Naive thymus-derived CD4-positive, alpha-beta T cell (primary cell): ENCODE measurements around the gene DSCAM. TPM values are rescaled to one million over a fixed set of nuclear protein-coding genes. Genes with fewer than 3 reads are reported as not detected.

ENCODE experiments used
- ATAC-seq: fragments of 150-1000 bp; cut with Tn5 transposase; 2 replicates; pipeline ENCODE4 v1.10.0; 2021; ENCODE audit warnings: mild to moderate bottlenecking, moderate library complexity
- CTCF ChIA-PET: fragments of 350-600 bp; sonication (Branson Sonifier 250); formaldehyde crosslinking; loops from one replicate; lab custom pipeline; 2021; ENCODE audit warnings: antibody characterized with exemption; lab: Charles Lee
- POLR2A ChIA-PET: fragments of 350-600 bp; sonication (Branson Sonifier 250); formaldehyde crosslinking; loops from one replicate; lab custom pipeline; 2021; ENCODE audit warnings: antibody characterized with exemption, inconsistent platforms; lab: Charles Lee
- DNase-seq, 9 donors: peaks; one replicate each; pipeline versions ENCODE4 v3.0.0 to v3.0.0-alpha.2; 2020 to 2022; ENCODE audit warnings: mixed read lengths in 1 of 9
- H3K27ac ChIP-seq: one replicate; pipeline ENCODE4 v1.7.0; 2013; ENCODE audit warnings: mild to moderate bottlenecking, low read depth, low read length, moderate library complexity
- H3K27me3 ChIP-seq, 2 donors: one replicate each; pipeline ENCODE4 v1.7.0; 2013; ENCODE audit warnings: low read length in 2 of 2, mild to moderate bottlenecking in 2 of 2, moderate library complexity in 2 of 2; ENCODE audit not compliant: control insufficient read depth in 2 of 2, insufficient read depth in 2 of 2
- H3K36me3 ChIP-seq, 3 experiments: 1 replicate in 2 of 3; 2 replicates in 1 of 3; pipeline ENCODE4 v1.7.0; 2013; ENCODE audit warnings: low read length in 3 of 3, mild to moderate bottlenecking in 3 of 3, moderate library complexity in 1 of 3; ENCODE audit not compliant: insufficient read depth in 3 of 3, control insufficient read depth in 2 of 3
- H3K4me1 ChIP-seq, 2 donors: one replicate each; pipeline ENCODE4 v1.7.0; 2013; ENCODE audit warnings: low read length in 2 of 2, mild to moderate bottlenecking in 2 of 2, moderate library complexity in 1 of 2; ENCODE audit not compliant: control insufficient read depth in 2 of 2, insufficient read depth in 2 of 2
- H3K4me3 ChIP-seq: 2 replicates; pipeline ENCODE4 v1.7.0; 2013; ENCODE audit warnings: mild to moderate bottlenecking, low read length
- H3K9me3 ChIP-seq, 3 experiments: 1 replicate in 2 of 3; 2 replicates in 1 of 3; pipeline ENCODE4 v1.7.0; 2013; ENCODE audit warnings: low read length in 3 of 3; ENCODE audit not compliant: control insufficient read depth in 2 of 3
- H3K27ac Mint-ChIP-seq, 9 donors: one replicate each; pipeline ENCODE4 v1.8.0; 2020 to 2022; ENCODE audit warnings: mixed read lengths in 9 of 9, mild to moderate bottlenecking in 8 of 9, moderate library complexity in 5 of 9, inconsistent platforms in 2 of 9
- H3K27me3 Mint-ChIP-seq, 5 donors: one replicate each; pipeline ENCODE4 v1.8.0; 2021 to 2022; ENCODE audit warnings: mixed read lengths in 5 of 5, mild to moderate bottlenecking in 1 of 5
- H3K36me3 Mint-ChIP-seq, 5 donors: one replicate each; pipeline ENCODE4 v1.8.0; 2020 to 2022; ENCODE audit warnings: mixed read lengths in 5 of 5, mild to moderate bottlenecking in 3 of 5, inconsistent platforms in 1 of 5
- H3K4me1 Mint-ChIP-seq, 7 donors: one replicate each; pipeline ENCODE4 v1.8.0; 2020 to 2022; ENCODE audit warnings: mixed read lengths in 7 of 7, mild to moderate bottlenecking in 3 of 7, inconsistent platforms in 1 of 7
- H3K4me3 Mint-ChIP-seq, 10 donors: one replicate each; pipeline ENCODE4 v1.8.0; 2020 to 2022; ENCODE audit warnings: mild to moderate bottlenecking in 10 of 10, mixed read lengths in 10 of 10, moderate library complexity in 6 of 10, inconsistent platforms in 2 of 10
- H3K9me3 Mint-ChIP-seq, 11 donors: one replicate each; pipeline ENCODE4 v1.8.0; 2020 to 2022; ENCODE audit warnings: mixed read lengths in 11 of 11, mild to moderate bottlenecking in 4 of 11, inconsistent platforms in 1 of 11, moderate library complexity in 1 of 11
- intact Hi-C, 2 donors: fragments of 100-400 bp; cut with micrococcal nuclease; formaldehyde crosslinking; loops; one replicate each; pipeline ENCODE4 v1.15.1; 2023
- polyA plus RNA-seq, 2 donors: library from polyadenylated mRNA; unstranded; fragments of 300-500 nt; fragmentation: Illumina TruSeq; gene quantifications; one replicate each; pipeline ENCODE4 v1.2.3, GENCODE V29; 2021
- total RNA-seq, 6 experiments: library from RNA in 5 of 6; stranded (reverse) in 5 of 6; gene quantifications; 1 replicate in 5 of 6; 2 replicates in 1 of 6; pipeline ENCODE4 v1.2.3 and lab custom pipeline; 2021 to 2026

The DSCAM gene
- total and polyA plus RNA-seq, 7 experiments from 2014 or later = not detected

- peaks cover 0 to 6% (median 0%) of the 10 kb centered on the region in 11 donors for H3K9me3 Mint-ChIP-seq
- POLR2A ChIA-PET = no interaction called here
- intact Hi-C loops = no loop called here
These were observed 797.7 kb downstream of the DSCAM start for GRCh38 chr21:40049031-40049930.

GRCh38 chr21:40047993-40048730, 798.8 kb downstream of the DSCAM start:
- Histone ChIP-seq H3K4me3 (no peak overlapping the region), H3K27me3 (no peaks in the 10 kb centered on the region), H3K27ac (no peak overlapping the region), H3K4me1 (no peaks in the 10 kb centered on the region), H3K9me3 (no peaks in the 10 kb centered on the region), H3K36me3 (no peaks in the 10 kb centered on the region)
- Mint-ChIP-seq H3K4me3 (no peak overlapping the region), H3K9me3 (peaks cover 0 to 7% (median 0%) of the 10 kb centered on the region in 11 donors), H3K27ac (no peak overlapping the region), H3K4me1 (no peaks in the 10 kb centered on the region), H3K27me3 (peaks cover 0 to 9% (median 5%) of the 10 kb centered on the region in 5 donors), H3K36me3 (no peaks in the 10 kb centered on the region)
- ATAC-seq = no peak
- no peak for DNase-seq
- intact Hi-C loops = no loop called here
- POLR2A ChIA-PET = no interaction called here
- CTCF ChIA-PET = no interaction called here

More at GRCh38 chr21:40049031-40049930, 797.7 kb downstream of the DSCAM start:
- Mint-ChIP-seq H3K36me3 (no peaks in the 10 kb centered on the region), H3K27me3 (peaks cover 0 to 9% (median 5%) of the 10 kb centered on the region in 5 donors), H3K4me1 (no peaks in the 10 kb centered on the region), H3K27ac (no peak overlapping the region), H3K4me3 (no peak overlapping the region)
- Histone ChIP-seq H3K27ac (no peak overlapping the region), H3K4me1 (no peaks in the 10 kb centered on the region), H3K36me3 (no peaks in the 10 kb centered on the region), H3K4me3 (no peak overlapping the region), H3K9me3 (no peaks in the 10 kb centered on the region), H3K27me3 (no peaks in the 10 kb centered on the region)
- no peak for DNase-seq
- CTCF ChIA-PET = no interaction called here
- ATAC-seq = no peak

GRCh38 chr21:40047211-40047610, 799.7 kb downstream of the DSCAM start:
- intact Hi-C loops = no loop called here
- DNase-seq (no peak), ATAC-seq (no peak)
- CTCF ChIA-PET = interaction anchor here (0.6 kb wide), 1 partner anchor 397 kb away, joined by 3 read pairs; no protein-coding TSS in a partner anchor
- Mint-ChIP-seq H3K27me3 (peaks cover 0 to 9% (median 5%) of the 10 kb centered on the region in 5 donors), H3K36me3 (no peaks in the 10 kb centered on the region), H3K27ac (no peak overlapping the region), H3K4me3 (no peak overlapping the region), H3K9me3 (peaks cover 0 to 7% (median 0%) of the 10 kb centered on the region in 11 donors), H3K4me1 (no peaks in the 10 kb centered on the region)
- Histone ChIP-seq H3K27ac (no peak overlapping the region), H3K4me3 (no peak overlapping the region), H3K9me3 (no peaks in the 10 kb centered on the region), H3K36me3 (no peaks in the 10 kb centered on the region), H3K4me1 (no peaks in the 10 kb centered on the region), H3K27me3 (no peaks in the 10 kb centered on the region)
- POLR2A ChIA-PET = no interaction called here

- no peaks in the 10 kb centered on the region for H3K4me1 Mint-ChIP-seq
- H3K27me3 ChIP-seq = no peaks in the 10 kb centered on the region
- no peak overlapping the region for H3K4me3 Mint-ChIP-seq
- no peaks in the 10 kb centered on the region for H3K36me3 Mint-ChIP-seq
- intact Hi-C loops = no loop called here
- H3K4me1 ChIP-seq = no peaks in the 10 kb centered on the region
- H3K27me3 Mint-ChIP-seq = peaks cover 0 to 9% (median 0%) of the 10 kb centered on the region in 5 donors
- no peak overlapping the region for H3K27ac Mint-ChIP-seq
- ChIA-PET CTCF (no interaction called here), POLR2A (no interaction called here)
- no peak for ATAC-seq
- H3K9me3 ChIP-seq = no peaks in the 10 kb centered on the region
- H3K36me3 ChIP-seq = no peaks in the 10 kb centered on the region
- no peak overlapping the region for H3K4me3 ChIP-seq
- DNase-seq = no peak
- H3K9me3 Mint-ChIP-seq = peaks cover 0 to 8% (median 5%) of the 10 kb centered on the region in 11 donors
- H3K27ac ChIP-seq = no peak overlapping the region
These were observed 803.1 kb downstream of the DSCAM start for GRCh38 chr21:40043866-40044265.

GRCh38 chr21:40043423-40043822, 803.5 kb downstream of the DSCAM start:
- no peak overlapping the region for H3K4me3 Mint-ChIP-seq
- DNase-seq (no peak), ATAC-seq (no peak)
- Histone ChIP-seq H3K4me1 (no peaks in the 10 kb centered on the region), H3K27me3 (no peaks in the 10 kb centered on the region), H3K27ac (no peak overlapping the region), H3K9me3 (no peaks in the 10 kb centered on the region), H3K4me3 (no peak overlapping the region), H3K36me3 (no peaks in the 10 kb centered on the region)
- ChIA-PET CTCF (no interaction called here), POLR2A (no interaction called here)
- H3K4me1 Mint-ChIP-seq = no peaks in the 10 kb centered on the region
- H3K27ac Mint-ChIP-seq = no peak overlapping the region
- intact Hi-C loops = no loop called here
- H3K36me3 Mint-ChIP-seq = no peaks in the 10 kb centered on the region
- peaks cover 0 to 9% (median 0%) of the 10 kb centered on the region in 5 donors for H3K27me3 Mint-ChIP-seq
- peaks cover 0 to 8% (median 5%) of the 10 kb centered on the region in 11 donors for H3K9me3 Mint-ChIP-seq

GRCh38 chr21:40041446-40041845, 805.5 kb downstream of the DSCAM start:
- H3K36me3 Mint-ChIP-seq = no peaks in the 10 kb centered on the region
- no peaks in the 10 kb centered on the region for H3K36me3 ChIP-seq
- POLR2A ChIA-PET = no interaction called here
- H3K27me3 ChIP-seq = no peaks in the 10 kb centered on the region
- DNase-seq = no peak
- H3K27ac ChIP-seq = no peak overlapping the region
- H3K27ac Mint-ChIP-seq = no peak overlapping the region
- no peaks in the 10 kb centered on the region for H3K4me1 ChIP-seq
- H3K9me3 ChIP-seq = no peaks in the 10 kb centered on the region
- no peak for ATAC-seq
- no peak overlapping the region for H3K4me3 ChIP-seq
- no peaks in the 10 kb centered on the region for H3K27me3 Mint-ChIP-seq
- no peaks in the 10 kb centered on the region for H3K4me1 Mint-ChIP-seq
- CTCF ChIA-PET = no interaction called here
- peaks cover 0 to 7% (median 5%) of the 10 kb centered on the region in 11 donors for H3K9me3 Mint-ChIP-seq
- intact Hi-C loops = no loop called here
- no peak overlapping the region for H3K4me3 Mint-ChIP-seq
